ENCODE measurements around the gene S100A2. TPM values are rescaled to one million over a fixed set of nuclear protein-coding genes. Genes with fewer than 3 reads are reported as not detected.

Gene S100A2
- polyA plus RNA-seq, 3 donors, result 0.32 TPM; not detected in 2

GRCh38 chr1:153578490-153578889 lies 12.8 kb upstream of the S100A2 start:
- Histone ChIP-seq H3K9ac (ENCODE audit: insufficient read depth, low read length, poor library complexity, severe bottlenecking) (no peak overlapping the region), H3K4me1 (ENCODE audit: control insufficient read depth in 1 of 2, insufficient read depth in 2 of 2, low read length in 2 of 2) (peaks cover 11 to 16% of the 10 kb centered on the region in 2 donors), H3K27me3 (ENCODE audit: control insufficient read depth in 2 of 2, insufficient read depth in 2 of 2, low read length in 2 of 2) (no peaks in the 10 kb centered on the region), H3K4me2 (replicated peaks; ENCODE audit: extremely low read depth, low read length, poor library complexity, severe bottlenecking) (no peak overlapping the region), H3K36me3 (replicated peaks in 1 of 2; ENCODE audit: control insufficient read depth in 1 of 2, insufficient read depth in 2 of 2, low read length in 2 of 2) (no peaks in the 10 kb centered on the region), H3K27ac (ENCODE audit: low read depth in 1 of 2, low read length in 2 of 2) (no peak overlapping the region), H2AFZ (ENCODE audit: insufficient read depth, low read depth, low read length, poor library complexity, severe bottlenecking) (no peak overlapping the region), H4K20me1 (ENCODE audit: insufficient read depth, low read length) (no peaks in the 10 kb centered on the region), H3K9me3 (replicated peaks in 1 of 2; ENCODE audit: control insufficient read depth in 1 of 2, insufficient read depth in 1 of 2, low read length in 2 of 2) (no peaks in the 10 kb centered on the region), H3K4me3 (replicated peaks in 1 of 3; ENCODE audit: low read depth in 2 of 3, low read length in 3 of 3) (no peak overlapping the region), H3K79me2 (ENCODE audit: insufficient read depth, low read length) (no peaks in the 10 kb centered on the region)
- no peak for DNase-seq
- H3K9me3 Mint-ChIP-seq, result peaks cover 0 to 6% (median 0%) of the 10 kb centered on the region in 7 donors
- intact Hi-C loops (cut with micrococcal nuclease), result loop anchor here (10.0 kb wide), 2 partner anchors 46 to 214 kb away; partner anchors contain the start of genes S100A1 (in 1 of the 2) and S100A13 (in 1 of the 2)
- peaks cover 1 to 7% (median 2%) of the 10 kb centered on the region in 3 donors for H3K27me3 Mint-ChIP-seq (ENCODE audit: low read depth in 3 of 3)
- no peak for TF ChIP-seq CTCF (IDR thresholded peaks at IDR 0.05)
- H3K27ac Mint-ChIP-seq, result no peak overlapping the region
- peaks cover 17% of the 10 kb centered on the region for H3K4me1 Mint-ChIP-seq
- H3K4me3 Mint-ChIP-seq, result no peak overlapping the region
- no peaks in the 10 kb centered on the region for H3K36me3 Mint-ChIP-seq

GRCh38 chr1:153577624-153578051 lies 12.0 kb upstream of the S100A2 start:
- H3K27ac Mint-ChIP-seq, result peak overlapping the region in 1 of 7 donors; percentile 63
- WGBS (ENCODE audit: insufficient coverage), result 73% methylated on average over 9 of the region's 9 CpGs

More at GRCh38 chr1:153577624-153578051, 12.0 kb upstream of the S100A2 start:
- Histone ChIP-seq H4K20me1 (ENCODE audit: insufficient read depth, low read length) (no peaks in the 10 kb centered on the region), H3K27ac (ENCODE audit: low read depth in 1 of 2, low read length in 2 of 2) (no peak overlapping the region), H3K4me3 (replicated peaks in 1 of 3; ENCODE audit: low read depth in 2 of 3, low read length in 3 of 3) (no peak overlapping the region), H3K9ac (ENCODE audit: insufficient read depth, low read length, poor library complexity, severe bottlenecking) (no peak overlapping the region), H3K9me3 (replicated peaks in 1 of 2; ENCODE audit: control insufficient read depth in 1 of 2, insufficient read depth in 1 of 2, low read length in 2 of 2) (no peaks in the 10 kb centered on the region), H3K4me2 (replicated peaks; ENCODE audit: extremely low read depth, low read length, poor library complexity, severe bottlenecking) (no peak overlapping the region), H3K79me2 (ENCODE audit: insufficient read depth, low read length) (no peaks in the 10 kb centered on the region), H3K27me3 (ENCODE audit: control insufficient read depth in 2 of 2, insufficient read depth in 2 of 2, low read length in 2 of 2) (no peaks in the 10 kb centered on the region), H3K4me1 (ENCODE audit: control insufficient read depth in 1 of 2, insufficient read depth in 2 of 2, low read length in 2 of 2) (peaks cover 20 to 24% of the 10 kb centered on the region in 2 donors), H3K36me3 (replicated peaks in 1 of 2; ENCODE audit: control insufficient read depth in 1 of 2, insufficient read depth in 2 of 2, low read length in 2 of 2) (no peaks in the 10 kb centered on the region), H2AFZ (ENCODE audit: insufficient read depth, low read depth, low read length, poor library complexity, severe bottlenecking) (no peak overlapping the region)
- Mint-ChIP-seq H3K9me3 (peaks cover 0 to 3% (median 0%) of the 10 kb centered on the region in 7 donors), H3K4me3 (peak overlapping the region in 1 of 2 donors; percentile 22), H3K4me1 (peaks cover 25% of the 10 kb centered on the region), H3K36me3 (no peaks in the 10 kb centered on the region), H3K27me3 (ENCODE audit: low read depth in 3 of 3) (peaks cover 1 to 7% (median 2%) of the 10 kb centered on the region in 3 donors)
- DNase-seq, result no peak
- no peak for TF ChIP-seq CTCF (IDR thresholded peaks at IDR 0.05)
- intact Hi-C loops (cut with micrococcal nuclease), result loop anchor here (10.0 kb wide), 2 partner anchors 47 to 213 kb away; partner anchors contain the start of genes S100A1 (in 1 of the 2) and S100A13 (in 1 of the 2)

All from CD14-positive monocyte (primary cell).